Right lung (tissue), 5 donors: ENCODE measurements around the gene LRRC8C. TPM values are rescaled to one million over a fixed set of nuclear protein-coding genes. Genes with fewer than 3 reads are reported as not detected.

Source experiments
- DNase-seq, 2 donors: peaks; one replicate each; pipeline ENCODE4 v3.0.0-alpha.2; 2013
- polyA plus RNA-seq, 5 donors: library from polyadenylated mRNA; unstranded; fragments of 120-200 nt; gene quantifications; one replicate each; pipeline versions ENCODE4 v1.2.1 to v1.2.3, GENCODE V29; 2013; ENCODE audit warnings: inconsistent platforms in 1 of 5, low replicate concordance in 1 of 5; ENCODE audit not compliant: insufficient read length in 5 of 5, insufficient read depth in 1 of 5

The LRRC8C gene
- polyA plus RNA-seq, 5 donors = 5.5 to 10.4 (median 8.3) TPM

DNA sequence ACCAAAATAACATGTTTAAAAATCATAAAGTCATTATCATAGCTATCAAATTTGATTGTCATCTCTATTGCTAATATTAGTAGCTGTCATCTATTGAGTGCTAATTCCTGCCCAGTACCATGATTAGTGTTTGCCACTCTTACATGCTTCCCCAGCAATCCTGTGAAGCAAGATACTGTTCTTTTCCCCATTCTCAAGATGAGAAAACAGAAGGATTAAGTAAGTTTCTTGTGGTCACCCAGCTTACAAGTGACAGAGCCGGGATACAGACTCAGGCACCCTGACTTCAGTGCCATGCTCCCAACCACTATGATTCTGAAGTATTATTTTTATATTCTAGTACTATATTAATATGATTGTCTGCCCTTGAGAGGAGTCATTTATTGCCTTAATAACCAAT lies 36.5 kb downstream of the LRRC8C start:
- no peak for DNase-seq

DNA sequence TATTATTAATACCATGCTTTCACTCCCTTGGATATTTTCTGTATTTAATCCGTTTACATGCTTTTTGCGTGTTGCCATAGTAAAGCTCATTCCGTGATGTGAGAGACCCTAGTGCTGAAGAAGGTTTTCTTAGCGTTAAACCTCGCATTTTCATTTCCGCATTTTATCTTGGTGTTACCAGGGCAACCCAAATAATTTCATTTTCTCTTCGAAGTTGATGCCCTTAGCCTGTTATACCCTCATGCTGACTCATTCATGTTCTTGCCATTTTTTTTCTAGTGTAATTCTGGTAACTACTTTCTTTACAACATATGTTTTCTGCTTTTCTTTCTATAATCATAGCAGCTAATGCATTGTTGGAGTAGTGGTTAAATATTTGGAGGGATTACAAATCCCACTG lies 37.2 kb downstream of the LRRC8C start:
- DNase-seq = no peak

DNA sequence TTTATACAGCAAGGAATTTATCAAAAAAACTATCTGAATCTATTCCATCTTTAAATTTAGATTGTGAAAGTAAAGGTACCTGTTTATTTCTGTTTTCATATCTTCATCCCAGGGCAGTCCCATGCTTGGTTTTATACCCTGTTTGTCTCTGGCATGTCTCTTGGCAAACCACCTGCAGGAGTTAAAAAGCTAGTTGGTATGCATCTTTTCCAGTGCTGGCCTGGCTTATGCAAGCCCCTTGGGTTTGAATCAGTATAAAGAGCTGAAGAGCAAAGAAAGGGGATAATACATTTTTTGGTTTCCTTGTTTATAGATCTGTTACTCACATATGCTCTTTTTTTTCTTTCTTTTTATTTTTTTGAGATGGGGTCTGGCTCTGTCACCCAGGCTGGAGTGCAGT lies 37.8 kb downstream of the LRRC8C start:
- DNase-seq = no peak

DNA sequence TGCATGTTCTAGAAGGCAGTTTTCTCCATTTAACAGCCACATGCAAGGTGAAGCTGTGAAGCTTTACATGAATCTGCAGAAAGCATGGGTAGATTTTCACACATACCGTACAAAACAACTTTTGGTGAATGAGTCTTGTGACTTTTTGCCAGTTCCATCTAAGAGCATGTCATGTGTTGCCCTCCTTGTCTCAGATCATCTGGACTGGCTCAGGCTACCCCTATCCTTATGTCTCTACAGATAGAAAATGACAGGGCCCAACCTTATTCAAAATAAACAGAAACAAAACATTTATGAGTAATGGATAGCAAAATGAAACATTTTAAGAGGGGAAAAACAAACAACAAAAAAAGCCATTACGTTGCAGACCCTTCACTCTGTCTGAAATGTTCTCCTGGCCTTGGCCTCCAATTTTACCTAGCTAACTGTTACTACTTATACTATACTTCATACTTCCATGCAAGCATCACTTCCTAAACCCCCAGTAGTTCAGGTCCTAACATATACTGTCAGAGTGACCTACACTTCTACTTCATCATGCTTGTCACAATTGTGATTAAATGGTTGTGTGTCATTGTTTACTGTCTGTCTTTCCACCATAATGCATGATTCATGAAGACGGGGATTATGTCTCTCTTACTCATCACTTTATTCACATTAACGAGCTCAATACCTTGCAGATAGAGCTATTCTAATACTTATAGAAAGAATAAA lies 39.0 kb downstream of the LRRC8C start:
- DNase-seq = no peak

DNA sequence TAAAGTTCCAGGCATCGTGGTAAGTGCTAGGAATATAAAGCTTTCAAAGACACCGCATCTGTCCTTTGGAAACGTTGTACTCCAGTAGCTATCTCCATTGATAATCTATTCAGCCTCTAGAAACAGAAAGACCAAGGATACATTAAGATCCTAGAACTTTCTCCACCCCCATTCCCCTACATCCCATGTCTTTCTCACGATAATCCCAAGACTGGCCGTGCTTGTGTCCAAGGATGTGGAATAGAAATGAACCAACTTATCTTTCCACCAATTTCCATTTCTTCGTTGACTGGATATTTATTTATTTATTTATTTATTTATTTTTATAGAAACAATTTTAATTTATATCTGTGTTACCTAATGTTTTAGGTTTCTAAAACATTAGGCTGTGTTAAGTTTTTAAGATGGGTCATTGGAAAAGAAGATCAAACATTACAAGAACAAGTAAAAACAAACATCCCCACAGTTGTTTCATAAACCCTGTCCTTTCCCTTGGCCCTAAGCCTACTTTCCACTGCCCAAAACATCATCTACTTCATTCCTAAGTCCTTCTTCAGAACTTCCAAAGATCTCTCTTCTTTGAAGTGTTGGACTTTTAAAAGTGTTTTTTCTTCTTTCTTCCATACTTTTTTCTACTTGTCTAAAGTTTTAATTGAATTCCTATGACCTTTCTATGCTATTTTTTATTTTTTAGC lies 39.7 kb downstream of the LRRC8C start:
- DNase-seq = no peak

DNA sequence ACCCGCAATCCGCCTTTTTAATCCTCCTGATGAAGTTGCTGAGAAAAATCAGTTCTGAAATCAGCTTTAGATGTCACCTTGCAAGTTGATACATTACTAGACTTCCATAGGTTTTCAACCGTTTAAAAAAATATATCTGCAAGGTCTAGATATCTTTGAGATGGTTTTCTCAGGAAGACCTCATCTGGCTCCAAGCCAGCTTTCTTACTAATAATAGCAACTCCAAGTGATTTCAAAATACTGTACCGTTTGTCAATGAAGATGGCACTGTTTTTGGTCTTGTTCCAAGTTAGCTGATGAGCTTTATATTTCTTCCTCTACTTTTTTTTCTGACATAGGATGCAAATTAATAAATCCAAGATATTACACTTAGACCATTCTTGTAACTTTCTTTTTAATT lies 40.3 kb downstream of the LRRC8C start:
- no peak for DNase-seq

DNA sequence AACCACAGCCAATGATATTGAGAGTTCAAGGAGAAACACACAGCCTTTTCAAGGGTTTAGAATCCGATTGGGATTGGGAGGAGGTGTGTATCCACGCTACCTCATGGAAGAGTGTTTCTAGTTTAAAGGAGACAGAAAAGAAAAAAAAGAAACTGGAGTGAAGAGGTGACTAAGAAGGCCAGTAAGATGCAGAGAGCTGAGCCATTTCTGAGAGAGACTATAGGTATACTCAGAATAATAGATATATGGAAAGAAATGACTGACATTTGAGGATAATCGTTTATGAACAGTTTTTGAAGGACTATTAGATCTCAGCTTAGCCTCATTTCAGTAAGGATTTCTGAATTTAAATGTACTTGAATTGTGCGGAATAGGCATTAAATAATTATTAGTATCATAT lies 42.8 kb downstream of the LRRC8C start:
- DNase-seq = no peak

DNA sequence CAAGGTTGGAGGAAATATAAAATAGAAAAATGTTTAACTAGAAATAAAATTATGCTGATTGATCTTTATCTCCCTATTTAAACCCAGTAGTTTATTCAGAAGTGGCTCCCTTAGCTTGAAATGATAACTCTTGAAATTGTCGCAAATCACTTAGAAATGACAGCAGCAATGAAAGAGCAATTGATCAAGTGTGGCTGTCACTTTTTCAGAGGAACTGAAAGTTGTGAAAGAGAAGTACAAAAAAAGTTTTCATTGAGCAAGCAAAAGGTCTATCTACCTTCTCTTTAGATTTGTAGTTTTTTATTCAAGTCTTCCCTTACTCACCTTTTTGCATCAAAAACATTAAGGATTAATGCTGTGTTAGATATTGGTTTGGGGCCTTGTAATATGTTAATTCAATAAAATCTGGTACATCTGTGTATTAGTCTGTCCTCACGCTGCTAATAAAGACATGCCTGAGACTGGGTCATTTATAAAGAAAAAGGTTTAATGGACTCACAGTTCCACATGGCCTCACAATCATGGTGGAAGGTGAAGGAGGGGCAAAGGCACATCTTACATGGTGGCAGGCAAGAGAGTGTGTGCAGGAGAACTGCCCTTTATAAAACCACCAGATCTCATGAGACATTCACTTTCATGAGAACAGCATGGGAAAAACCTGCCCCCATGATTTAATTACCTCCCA lies 48.3 kb downstream of the LRRC8C start:
- DNase-seq = no peak

DNA sequence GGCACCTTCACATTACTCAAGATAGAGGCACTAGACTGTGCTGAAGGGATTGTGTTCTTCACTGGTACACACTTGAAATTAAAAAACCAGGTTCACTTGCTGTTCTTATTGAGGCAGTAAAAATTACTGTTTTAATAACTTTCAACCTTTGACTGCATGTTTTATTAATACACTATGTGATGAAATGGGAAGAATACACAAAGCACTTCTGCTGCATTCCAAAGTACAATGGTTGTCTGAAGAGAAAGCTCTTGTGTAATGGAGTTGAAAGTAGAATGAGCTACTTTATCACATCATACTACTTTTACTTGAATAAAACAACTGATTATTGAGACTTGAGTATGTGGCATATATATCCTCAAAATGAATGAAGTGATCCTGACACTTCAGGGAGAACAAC lies 49.7 kb downstream of the LRRC8C start:
- DNase-seq = no peak

DNA sequence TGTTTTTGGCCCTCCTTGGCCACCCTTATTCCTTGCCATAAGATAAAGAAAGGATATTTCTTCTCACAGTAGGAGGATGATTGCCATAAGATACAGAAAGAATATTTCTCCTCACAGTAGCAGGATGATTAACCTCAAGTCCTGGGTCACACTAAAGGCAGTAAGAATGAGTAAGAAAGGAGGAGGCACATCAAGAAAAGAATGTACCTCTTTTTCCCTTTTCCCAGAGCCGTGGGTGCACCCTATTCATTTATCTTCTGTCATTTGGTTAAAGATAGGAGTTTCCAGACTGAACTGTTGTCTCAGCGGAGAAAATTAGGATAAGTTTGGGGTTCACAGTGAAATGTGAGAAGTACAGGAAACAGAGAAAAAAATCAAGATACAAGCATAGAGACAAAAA lies 52.5 kb downstream of the LRRC8C start:
- no peak for DNase-seq

DNA sequence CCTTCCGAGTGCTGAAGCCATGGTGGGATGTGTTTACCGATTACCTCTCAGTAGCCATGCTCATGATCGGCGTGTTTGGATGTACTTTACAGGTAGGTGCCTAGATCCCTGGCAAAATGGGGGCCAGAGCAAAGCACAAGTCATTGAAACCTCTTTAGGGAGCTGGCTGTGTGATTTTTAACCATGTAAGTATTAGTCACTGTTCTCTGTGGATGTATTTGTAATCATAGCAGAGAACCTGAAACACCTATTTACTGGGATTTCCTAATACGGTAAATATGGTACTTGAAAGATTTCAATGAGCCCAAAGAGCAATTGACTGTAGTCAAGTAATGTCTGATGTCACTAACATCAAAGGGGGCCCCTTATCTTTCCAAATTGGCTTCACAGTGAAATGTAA lies 53.6 kb downstream of the LRRC8C start:
- DNase-seq = no peak

DNA sequence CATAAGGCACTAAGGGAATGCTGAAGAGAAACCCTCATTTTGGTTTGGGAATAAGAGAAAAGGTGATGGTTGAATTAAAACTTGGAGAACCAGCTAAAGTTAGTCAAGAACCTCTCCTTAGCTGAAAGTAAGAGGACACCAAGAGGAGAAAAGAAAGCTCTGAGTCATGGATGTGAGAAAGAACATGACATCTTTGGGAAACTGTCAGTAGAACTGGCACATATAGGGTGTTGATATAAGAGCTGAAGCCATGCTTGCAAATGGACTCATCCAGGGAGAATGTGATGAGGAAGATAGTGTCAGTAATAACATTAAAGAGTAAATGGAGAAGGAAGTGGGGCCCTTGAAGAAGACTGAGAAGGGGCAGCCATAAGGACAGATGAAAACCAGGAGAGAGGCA lies 54.3 kb downstream of the LRRC8C start:
- DNase-seq = no peak

DNA sequence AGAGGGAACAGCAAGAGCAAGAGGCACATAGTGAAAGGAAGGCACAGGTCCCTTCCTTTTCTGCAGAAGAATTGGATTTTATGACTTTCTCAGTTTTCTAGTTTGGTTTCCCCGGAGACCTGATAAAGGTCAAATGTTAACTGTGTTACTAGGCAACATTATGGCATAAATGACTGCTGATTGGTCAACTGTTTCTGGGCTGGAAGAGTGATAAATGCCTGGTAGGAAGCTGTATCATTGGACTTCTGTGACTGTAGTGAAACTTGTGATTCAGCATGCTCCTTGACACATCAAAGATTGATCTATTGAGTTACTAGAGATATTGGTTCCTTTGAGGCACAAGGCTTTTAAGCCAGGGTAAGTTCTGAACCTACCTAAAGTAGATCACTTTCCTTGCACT lies 55.7 kb downstream of the LRRC8C start:
- DNase-seq = no peak

DNA sequence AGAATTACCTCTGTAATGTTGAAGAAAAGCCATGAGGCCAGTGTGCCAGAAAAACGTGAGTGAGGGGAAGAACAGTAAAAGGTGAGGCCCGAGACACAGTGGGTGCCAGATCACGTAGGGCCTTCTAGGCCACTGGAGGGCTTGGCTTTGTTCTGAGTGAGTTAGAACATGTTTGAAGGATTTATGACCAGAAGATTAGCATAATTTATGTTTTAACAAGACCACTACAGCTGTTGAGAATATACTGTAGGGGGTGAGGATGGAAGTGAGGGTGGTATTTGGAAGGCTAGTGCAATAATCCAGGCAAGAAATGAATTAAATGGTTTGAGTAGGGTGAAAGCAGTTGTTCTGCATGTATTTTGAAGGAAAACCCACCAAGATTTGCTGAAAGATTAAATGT lies 56.3 kb downstream of the LRRC8C start:
- no peak for DNase-seq

DNA sequence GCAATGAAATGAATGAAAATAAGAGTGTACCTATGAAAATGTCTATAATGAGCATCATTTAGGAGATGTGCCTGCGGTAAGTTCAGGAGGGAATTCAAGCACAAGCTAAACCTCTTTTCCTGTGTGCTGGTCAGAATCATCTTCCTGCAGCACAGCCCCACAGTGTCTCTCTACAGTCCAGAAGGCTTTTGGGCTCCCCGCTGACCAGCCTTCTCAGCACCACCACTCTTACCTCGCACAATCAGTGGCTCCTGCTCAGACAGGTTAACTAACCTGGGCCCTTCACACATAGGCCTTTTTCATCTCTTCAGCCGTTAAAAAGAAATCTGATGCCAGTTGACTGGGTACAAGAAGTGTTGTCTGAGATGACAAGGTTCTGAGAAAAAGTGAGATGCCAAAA lies 57.7 kb downstream of the LRRC8C start:
- DNase-seq = no peak

DNA sequence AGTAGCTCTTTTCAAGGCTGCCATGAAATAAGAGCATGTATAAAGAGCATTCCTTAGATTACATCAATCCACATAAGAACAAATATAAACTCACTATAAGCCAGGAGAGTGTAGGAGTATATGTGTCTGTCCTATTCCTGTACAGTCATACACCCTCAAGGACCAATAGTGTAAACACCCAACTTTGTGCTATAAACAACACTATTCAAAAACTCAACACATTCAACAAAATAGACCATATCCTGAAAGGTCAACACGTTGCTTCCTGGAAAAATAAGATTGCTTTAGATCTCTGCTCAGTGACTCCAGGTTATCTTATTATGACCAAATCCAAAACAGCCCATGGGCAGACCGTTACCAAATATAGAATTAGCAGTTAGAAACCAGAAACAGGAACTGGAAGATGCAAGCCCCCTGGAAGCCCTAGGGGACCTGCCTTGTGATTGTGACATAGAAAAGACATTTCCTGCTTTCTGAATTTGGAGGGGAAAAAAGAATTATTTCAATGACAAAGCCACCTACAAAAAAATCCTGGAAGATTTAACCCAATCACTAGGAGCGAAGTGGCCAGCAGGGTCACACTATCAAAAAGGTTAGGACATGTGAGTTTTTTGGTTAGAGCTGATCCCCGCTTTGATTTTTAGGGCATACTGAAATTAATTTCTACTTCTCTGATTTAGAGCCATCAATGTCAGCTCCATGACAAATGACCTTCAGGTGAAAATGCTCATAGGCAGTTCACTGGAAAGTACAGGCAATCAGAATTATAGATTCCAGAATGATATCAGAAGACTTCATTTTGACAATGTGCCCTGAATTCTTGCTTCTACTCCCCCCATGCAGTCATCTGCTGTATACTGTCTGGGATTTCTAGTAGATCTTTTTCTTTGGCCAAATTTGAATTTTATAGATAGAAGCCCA lies 59.9 kb downstream of the LRRC8C start:
- peak in 1 of 2 donors; percentile 21 for DNase-seq

DNA sequence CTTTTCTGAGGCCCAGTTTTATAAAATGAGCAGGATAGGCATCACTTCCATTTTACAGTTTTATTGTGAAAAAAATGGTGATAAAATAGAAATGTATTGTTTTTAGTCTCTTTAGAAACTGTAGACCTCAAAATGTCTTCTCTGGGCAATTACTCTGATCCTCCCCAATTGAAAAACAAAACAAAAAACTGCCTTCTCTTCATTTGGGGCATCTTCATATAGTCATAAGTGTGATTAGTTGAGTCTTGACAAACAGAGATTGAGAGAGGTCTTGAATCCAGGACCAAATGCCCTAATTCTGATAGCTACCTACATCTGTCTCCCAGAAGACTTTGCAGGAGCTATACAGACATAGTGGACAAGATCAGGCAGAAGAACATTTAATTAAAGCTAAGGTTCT lies 62.9 kb downstream of the LRRC8C start:
- no peak for DNase-seq

DNA sequence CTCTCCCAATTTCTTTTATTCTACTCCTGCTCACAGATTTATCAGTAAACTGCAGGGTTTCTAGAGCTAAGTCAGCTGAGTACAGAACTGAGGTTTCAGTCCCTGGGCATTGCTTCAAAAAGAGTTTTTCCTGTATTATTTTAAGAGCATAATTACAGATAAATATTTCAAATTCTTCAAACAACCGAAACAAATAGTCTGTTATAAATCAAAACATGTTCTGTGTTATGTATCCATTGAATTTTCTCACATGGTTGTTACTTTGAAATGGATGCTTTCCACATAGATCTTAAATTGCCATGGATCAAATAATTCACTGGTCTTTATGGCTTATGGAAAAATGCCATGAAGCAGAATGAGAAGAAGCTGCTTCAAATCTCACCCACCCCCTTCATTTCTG lies 64.5 kb downstream of the LRRC8C start:
- DNase-seq = no peak

DNA sequence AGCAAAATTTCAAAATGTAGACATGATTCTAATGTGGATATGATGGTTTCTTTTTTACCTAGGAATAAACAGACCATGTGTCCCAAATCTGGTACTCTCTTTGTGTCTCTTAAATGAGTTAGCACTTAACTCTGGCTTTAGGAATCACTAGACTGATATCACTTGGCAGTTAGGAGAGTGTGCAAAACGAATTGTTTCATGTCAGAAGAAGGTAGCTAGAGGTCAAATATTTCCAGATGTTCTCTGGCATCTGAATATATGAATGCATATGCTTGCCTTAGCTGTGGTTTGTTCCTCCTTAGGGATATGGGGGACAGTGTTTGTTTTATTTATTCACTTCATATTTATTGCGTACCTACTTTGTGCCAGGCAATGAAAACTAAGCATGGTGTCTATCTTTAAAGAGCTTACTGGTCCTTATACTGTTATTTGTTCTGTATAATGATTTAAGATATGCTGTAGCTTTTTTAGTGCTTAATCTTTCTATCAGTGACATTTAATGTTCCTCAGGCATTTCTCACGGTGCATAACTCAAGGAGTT lies 65.2 kb downstream of the LRRC8C start:
- no peak for DNase-seq

DNA sequence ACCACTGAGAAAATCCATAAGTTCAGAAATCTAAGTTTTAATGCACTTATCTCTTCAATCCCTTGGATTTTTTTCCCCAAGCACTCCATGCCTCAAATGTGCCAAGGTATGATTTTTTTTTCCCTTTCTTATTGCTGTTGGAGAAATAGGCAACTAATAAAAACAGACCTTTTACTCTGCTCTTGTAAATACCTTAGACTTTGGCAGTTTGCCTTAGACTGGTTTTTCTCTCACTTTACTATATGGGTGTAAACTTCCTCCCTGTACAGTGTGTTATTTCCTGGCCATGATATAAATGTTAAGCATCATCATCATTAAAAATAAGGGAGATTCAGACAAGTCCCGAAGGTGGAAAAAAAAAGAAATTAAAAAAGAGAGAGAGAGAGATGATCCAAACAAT lies 65.7 kb downstream of the LRRC8C start:
- no peak for DNase-seq

DNA sequence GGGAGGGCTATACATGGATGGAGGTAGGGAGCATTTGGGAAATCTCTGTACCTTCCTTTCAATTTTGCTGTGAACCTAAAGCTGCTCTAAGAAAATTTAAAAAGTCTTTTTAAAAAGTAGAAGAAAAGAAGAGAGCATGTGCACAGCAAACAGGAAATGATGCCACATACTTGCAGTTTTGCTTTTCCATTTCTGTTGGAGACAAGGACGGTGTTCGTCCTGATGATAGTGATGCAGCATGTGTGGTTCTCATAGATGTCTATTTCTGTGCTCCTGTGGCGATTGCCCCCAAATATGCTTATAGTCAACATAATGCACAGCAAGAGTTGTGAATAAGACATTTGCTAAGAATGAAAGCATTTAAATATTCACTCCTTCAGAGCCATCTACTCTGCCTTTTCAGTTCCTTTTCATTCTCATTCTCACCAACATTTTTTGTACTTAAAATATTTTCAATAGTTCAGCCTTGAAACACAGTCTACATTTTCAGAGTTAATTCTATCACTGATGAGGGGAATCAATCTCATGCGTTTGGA lies 66.6 kb downstream of the LRRC8C start:
- DNase-seq = no peak
